ENCODE results near the gene GUCD1.

GUCD1 gene

GRCh38 chr22:24515027-24515338 lies 40.0 kb downstream of the GUCD1 start:
- no peak overlapping the region for H3K4me2 ChIP-seq (ENCODE audit: low read depth, low read length, poor library complexity, severe bottlenecking)
- H2AFZ ChIP-seq (ENCODE audit: low read depth, low read length, severe bottlenecking): no peak overlapping the region
- H3K9me2 ChIP-seq (replicated peaks; ENCODE audit: insufficient read depth, low read length): no peaks in the 10 kb centered on the region
- H3K9me3 ChIP-seq (ENCODE audit: insufficient read depth, low read length): no peaks in the 10 kb centered on the region
- TF ChIP-seq EZH2phosphoT487 (conservative IDR thresholded peaks at IDR 0.05; ENCODE audit: low read length) (no peak), CTCF (IDR thresholded peaks at IDR 0.05; ENCODE audit: insufficient read depth, low read length, poor library complexity, severe bottlenecking) (no peak)
- no peak overlapping the region for H3K9ac ChIP-seq (ENCODE audit: low read length)
- no peak overlapping the region for H3K4me3 ChIP-seq (ENCODE audit: insufficient read depth, low read length, poor library complexity, severe bottlenecking)
- no peaks in the 10 kb centered on the region for H3K79me2 ChIP-seq (ENCODE audit: insufficient read depth, low read length)
- no peak overlapping the region for H3K27ac ChIP-seq (ENCODE audit: low read depth, low read length)
- no peaks in the 10 kb centered on the region for H4K20me1 ChIP-seq (ENCODE audit: low read depth, low read length)
- H3F3A ChIP-seq (ENCODE audit: insufficient read depth): no peaks in the 10 kb centered on the region
- no peaks in the 10 kb centered on the region for H3K36me3 ChIP-seq (ENCODE audit: low read length)
- H3K27me3 ChIP-seq (ENCODE audit: low read length): no peaks in the 10 kb centered on the region

DNA sequence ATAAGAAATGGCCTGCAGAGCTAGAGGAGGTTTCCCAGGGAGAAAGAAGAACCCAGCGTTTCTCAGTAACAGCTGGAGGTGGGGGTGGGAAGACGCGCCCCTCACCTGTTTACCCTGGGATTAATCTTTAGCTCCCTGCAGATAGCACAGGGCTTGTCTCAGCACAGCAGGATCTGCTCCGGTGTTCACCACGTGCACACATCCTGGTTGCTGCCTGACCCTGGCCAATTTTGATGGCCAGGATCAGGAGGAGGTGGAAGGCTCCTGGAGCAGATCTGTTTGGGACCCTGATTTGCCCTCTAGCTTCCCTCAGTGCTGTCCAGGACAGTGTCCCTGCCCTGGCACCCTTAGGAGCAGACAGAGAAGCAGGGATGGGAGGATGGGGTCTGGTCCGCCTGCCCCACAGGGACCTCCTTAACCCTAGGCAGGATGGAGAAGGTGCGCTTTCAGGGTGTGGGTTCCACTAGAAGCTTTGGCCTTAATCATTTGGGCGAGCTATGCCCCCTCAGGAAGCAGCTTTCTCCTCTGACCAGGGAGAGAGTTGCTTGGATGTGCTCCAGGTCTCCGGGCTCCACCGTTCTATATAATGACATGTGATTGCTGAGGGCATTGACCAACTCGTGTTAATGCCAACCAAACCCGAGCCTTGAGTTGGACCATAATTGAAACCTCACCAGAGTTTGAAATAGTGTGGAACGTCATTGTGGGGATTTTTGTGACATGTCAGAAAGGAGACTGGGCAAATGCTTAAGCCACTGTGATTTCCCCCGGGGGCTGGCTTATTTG lies 40.5 kb downstream of the GUCD1 start:
- no peaks in the 10 kb centered on the region for H3K9me2 ChIP-seq (replicated peaks; ENCODE audit: insufficient read depth, low read length)
- TF ChIP-seq EZH2phosphoT487 (conservative IDR thresholded peaks at IDR 0.05; ENCODE audit: low read length) (no peak), CTCF (IDR thresholded peaks at IDR 0.05; ENCODE audit: insufficient read depth, low read length, poor library complexity, severe bottlenecking) (no peak)
- H2AFZ ChIP-seq (ENCODE audit: low read depth, low read length, severe bottlenecking): no peak overlapping the region
- H4K20me1 ChIP-seq (ENCODE audit: low read depth, low read length): no peaks in the 10 kb centered on the region
- no peaks in the 10 kb centered on the region for H3K27me3 ChIP-seq (ENCODE audit: low read length)
- no peaks in the 10 kb centered on the region for H3K36me3 ChIP-seq (ENCODE audit: low read length)
- H3K27ac ChIP-seq (ENCODE audit: low read depth, low read length): no peak overlapping the region
- H3K9ac ChIP-seq (ENCODE audit: low read length): no peak overlapping the region
- no peaks in the 10 kb centered on the region for H3K9me3 ChIP-seq (ENCODE audit: insufficient read depth, low read length)
- H3K4me2 ChIP-seq (ENCODE audit: low read depth, low read length, poor library complexity, severe bottlenecking): no peak overlapping the region
- no peaks in the 10 kb centered on the region for H3K79me2 ChIP-seq (ENCODE audit: insufficient read depth, low read length)
- H3K4me3 ChIP-seq (ENCODE audit: insufficient read depth, low read length, poor library complexity, severe bottlenecking): no peak overlapping the region
- H3F3A ChIP-seq (ENCODE audit: insufficient read depth): no peaks in the 10 kb centered on the region

GRCh38 chr22:24513378-24514240 lies 41.3 kb downstream of the GUCD1 start:
- Histone ChIP-seq H3K9me2 (replicated peaks; ENCODE audit: insufficient read depth, low read length) (no peaks in the 10 kb centered on the region), H4K20me1 (ENCODE audit: low read depth, low read length) (no peaks in the 10 kb centered on the region), H3K27me3 (ENCODE audit: low read length) (no peaks in the 10 kb centered on the region), H2AFZ (ENCODE audit: low read depth, low read length, severe bottlenecking) (no peak overlapping the region), H3K4me2 (ENCODE audit: low read depth, low read length, poor library complexity, severe bottlenecking) (no peak overlapping the region), H3K27ac (ENCODE audit: low read depth, low read length) (no peak overlapping the region), H3K79me2 (ENCODE audit: insufficient read depth, low read length) (no peaks in the 10 kb centered on the region), H3K4me3 (ENCODE audit: insufficient read depth, low read length, poor library complexity, severe bottlenecking) (no peak overlapping the region), H3K9me3 (ENCODE audit: insufficient read depth, low read length) (no peaks in the 10 kb centered on the region), H3F3A (ENCODE audit: insufficient read depth) (no peaks in the 10 kb centered on the region), H3K9ac (ENCODE audit: low read length) (no peak overlapping the region), H3K36me3 (ENCODE audit: low read length) (no peaks in the 10 kb centered on the region)
- TF ChIP-seq CTCF (IDR thresholded peaks at IDR 0.05; ENCODE audit: insufficient read depth, low read length, poor library complexity, severe bottlenecking) (no peak), EZH2phosphoT487 (conservative IDR thresholded peaks at IDR 0.05; ENCODE audit: low read length) (no peak)

All from SU-DHL-6 (cell line).